ENCODE data around the gene GMFB.
A peak's percentile ranks its signal among the peaks of the same experiment; 100 is the strongest.
"Not testable (repeated sequence)": the region's sequence is repeated elsewhere in the genome, so short reads cannot be mapped to it uniquely, and the experiment has no call there.

GMFB gene

GRCh38 chr14:54457609-54457996 lies 31.2 kb downstream of the GMFB start:
- no peak for DNase-seq

GRCh38 chr14:54456820-54457608 lies 31.8 kb downstream of the GMFB start:
- DNase-seq = not testable (repeated sequence)

DNA sequence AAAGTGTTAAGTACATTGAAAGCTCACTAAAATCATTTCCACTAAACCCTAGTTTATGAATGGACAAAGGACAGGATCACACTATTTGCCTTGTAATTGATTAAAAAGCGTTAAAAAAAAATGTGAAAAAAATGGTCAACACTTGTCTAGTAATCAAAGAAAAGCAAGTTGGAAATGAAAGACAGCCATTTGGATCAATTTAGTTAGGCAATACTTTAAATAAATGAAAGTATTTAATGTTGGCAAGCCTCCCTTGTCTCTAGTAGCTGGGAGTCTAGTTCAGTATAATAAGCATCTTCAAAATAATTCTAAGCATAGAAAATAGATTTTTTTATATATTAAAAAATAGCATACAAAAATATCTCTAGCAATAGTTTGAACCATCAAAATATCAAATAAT lies 33.4 kb downstream of the GMFB start:
- DNase-seq = no peak

GRCh38 chr14:54453990-54454389 lies 34.8 kb downstream of the GMFB start:
- DNase-seq = not testable (repeated sequence)

DNA sequence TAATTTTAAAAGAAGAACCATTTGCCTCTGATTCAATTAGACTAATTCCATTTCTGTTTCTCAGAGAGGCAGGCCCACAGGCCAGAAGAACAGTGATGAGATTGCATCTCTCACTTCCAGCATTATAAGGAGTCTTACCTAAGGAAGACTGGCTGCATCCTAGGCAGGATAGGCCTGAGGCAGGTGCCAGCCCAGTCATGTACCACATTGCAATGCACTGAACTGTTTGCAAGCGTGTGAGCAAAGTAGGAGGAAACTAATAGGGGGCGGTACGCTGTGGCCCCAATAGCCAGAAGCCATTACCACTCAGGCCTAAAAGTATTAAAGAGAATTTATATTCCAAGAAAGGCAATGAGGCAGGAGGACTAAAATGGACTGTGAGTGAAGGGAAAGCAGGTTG lies 35.5 kb downstream of the GMFB start:
- no peak for DNase-seq

DNA sequence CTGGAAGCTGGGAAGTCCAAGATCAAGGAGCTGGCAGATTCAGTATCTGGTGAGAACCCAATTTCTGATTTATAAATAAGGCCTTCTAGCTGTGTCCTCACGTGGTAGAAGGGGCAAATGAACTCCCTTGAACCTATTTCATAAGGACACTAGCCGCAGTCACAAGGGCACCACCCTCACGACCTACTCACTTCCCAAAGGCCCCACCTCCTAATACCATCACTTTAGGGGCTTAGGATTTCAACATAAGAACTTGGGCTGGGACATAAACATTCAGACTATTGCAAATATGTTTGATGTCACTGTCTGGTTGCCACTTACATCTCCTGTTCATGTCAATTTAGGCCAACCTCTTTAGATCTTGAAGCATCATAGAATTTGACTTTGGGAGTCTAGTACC lies 36.8 kb downstream of the GMFB start:
- no peak for DNase-seq

DNA sequence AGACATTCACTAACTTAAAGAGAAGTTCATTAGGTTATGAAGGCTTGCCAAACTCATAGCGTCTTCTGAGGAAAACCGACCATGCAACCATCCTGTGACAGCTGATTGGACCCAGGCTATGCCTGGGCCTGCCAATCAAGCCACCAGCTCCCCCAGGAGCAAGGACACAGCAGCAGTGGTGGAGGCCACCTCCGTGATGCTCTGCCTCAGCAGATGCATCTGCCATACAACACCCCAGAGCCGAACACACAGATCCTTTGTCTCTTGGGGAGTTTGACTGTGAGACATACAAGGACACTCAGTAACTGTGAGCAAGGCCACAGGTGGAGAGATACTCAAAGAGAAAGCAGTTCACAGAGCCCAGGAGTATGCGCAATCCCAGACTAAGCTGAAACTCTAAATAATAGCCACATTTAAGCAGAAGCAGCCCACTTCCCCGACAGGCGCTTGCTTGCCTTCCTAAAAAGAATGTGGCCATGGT lies 37.6 kb downstream of the GMFB start:
- no peak for DNase-seq

DNA sequence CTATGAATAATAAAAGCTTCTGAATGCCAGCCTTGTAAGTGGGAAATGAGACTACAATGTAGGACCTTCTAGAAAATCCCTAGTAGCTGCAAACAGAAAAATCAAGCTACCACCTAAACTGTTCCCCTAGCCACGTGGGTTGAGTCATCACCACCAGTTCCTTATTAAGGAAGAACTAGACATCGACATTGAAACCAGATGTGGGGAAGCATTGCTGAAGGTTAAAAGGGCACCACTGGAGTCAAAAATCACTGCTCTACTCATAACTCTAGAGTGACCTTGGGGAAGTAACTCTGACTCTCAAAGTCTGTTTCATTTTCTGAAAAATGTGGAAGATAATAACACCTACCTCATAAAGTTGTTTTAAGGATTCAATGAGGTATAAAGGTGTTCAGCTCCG lies 38.2 kb downstream of the GMFB start:
- no peak for DNase-seq

DNA sequence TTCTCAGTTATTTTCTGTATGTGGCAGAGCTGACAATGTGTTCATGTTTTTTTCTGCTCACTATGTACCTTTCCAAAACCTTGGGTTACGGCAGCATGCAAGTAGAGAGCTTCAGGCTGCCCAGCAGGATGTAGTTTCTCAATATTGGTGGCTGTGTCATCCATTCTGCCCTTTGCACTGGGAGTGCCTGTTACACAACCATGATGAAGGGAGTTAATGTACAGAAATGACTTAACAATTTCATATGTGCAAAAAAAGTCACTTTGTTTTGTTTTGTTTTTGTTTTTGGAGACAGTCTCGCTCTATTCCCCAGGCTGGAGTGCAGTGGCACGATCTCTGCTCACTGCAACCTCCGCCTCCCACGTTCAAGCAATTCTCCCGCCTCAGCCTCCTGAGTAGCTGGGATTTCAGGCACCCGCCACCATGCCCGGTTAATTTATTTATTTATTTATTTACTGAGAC lies 41.5 kb downstream of the GMFB start:
- DNase-seq = peak; percentile 24

DNA sequence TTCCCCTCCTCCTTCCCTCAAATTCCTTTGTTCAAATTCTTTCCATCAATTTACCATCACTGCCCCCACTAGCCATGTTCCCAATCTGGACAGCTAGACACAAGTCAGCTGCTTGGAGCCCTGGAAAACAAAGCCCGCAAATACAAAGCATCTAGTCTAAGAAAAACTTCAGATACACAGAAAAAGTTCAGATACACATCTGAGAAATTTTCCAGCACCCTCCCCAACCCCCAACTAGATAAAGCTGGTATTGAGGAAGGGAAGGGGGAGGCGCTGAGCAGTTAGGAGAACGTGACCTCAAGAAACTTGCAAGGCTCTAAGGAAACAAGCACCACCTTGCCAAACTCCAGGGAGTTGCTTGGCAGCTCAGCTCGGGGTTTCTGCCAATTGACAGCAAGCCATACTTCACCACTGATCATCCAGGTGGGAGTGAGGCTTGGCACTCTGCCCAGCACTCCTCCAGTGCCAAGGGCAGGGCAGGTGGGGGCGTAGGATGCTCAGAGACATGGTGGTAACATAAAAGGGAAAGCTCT lies 42.6 kb downstream of the GMFB start:
- no peak for DNase-seq

DNA sequence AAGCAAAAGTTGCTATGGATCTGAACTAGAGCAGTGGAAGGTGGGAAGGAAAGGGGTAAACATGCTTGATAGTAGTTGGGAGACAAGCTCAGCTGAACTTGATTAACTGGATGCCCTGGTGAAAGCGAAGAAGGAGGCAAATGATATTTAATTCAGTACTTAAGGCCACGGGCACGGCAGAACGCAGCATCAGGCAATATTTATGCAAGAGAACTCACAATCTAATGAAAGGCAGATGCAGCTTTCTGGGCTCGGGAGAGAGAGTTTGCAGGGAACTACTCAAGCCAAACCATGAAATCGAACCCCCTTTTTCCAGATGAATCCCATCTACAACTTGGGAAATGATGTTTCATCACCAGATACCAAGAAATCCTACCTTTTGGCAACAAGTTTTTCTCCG lies 44.1 kb downstream of the GMFB start:
- DNase-seq = no peak

GRCh38 chr14:54443981-54444380 lies 44.8 kb downstream of the GMFB start:
- no peak for DNase-seq

- not testable (repeated sequence) for DNase-seq
Observed at GRCh38 chr14:54442961-54443360, 45.8 kb downstream of the GMFB start.

- peak; percentile 66 for DNase-seq
Observed at GRCh38 chr14:54440873-54441868, 47.6 kb downstream of the GMFB start, which contains the start of gene CNIH1. TSS of gene CNIH1 (minus strand) at chr14:54441374. CDS start at chr14:54441327, 47 bp downstream.

DNA sequence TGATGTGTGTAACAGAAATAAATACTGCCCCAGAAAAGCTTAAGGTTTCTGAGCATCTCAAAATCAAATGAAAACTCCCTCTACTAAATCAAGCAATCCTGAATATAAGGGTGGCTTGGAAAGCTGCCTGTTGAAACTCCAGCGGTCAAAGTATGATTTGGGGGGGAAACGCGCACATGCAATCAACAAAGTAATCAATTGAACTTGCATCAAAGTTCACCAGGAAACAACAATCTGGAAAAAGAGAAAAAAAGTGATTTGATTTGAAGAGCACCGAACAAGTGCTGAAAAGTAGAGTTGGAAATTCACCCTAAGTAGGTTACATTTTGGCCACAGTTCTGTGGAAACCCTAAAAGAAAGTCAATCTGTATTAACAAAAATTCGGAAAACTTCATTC lies 48.3 kb downstream of the GMFB start:
- DNase-seq = peak; percentile 27

DNA sequence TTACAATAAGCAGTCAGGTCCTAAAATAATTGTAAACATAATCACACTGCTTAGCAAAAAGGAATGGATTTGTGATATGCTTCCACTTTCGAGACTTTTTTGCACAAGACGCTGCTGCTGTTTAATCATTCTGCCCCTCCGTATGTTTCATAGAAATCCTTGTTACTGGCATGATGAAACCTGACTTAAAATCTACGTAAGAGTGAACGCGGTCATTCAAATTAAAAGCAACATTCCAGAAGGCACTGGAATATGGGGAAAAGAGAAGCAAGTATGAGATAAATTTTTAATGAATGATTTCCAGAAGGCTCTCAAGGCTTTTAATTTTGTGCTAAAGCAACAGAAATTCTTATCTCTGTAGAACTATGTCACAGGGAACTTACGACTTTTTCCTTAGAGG lies 48.7 kb downstream of the GMFB start:
- no peak for DNase-seq

GRCh38 chr14:54438703-54439102 lies 50.1 kb downstream of the GMFB start:
- no peak for DNase-seq

GRCh38 chr14:54437954-54438353 lies 50.8 kb downstream of the GMFB start:
- DNase-seq = not testable (repeated sequence)

DNA sequence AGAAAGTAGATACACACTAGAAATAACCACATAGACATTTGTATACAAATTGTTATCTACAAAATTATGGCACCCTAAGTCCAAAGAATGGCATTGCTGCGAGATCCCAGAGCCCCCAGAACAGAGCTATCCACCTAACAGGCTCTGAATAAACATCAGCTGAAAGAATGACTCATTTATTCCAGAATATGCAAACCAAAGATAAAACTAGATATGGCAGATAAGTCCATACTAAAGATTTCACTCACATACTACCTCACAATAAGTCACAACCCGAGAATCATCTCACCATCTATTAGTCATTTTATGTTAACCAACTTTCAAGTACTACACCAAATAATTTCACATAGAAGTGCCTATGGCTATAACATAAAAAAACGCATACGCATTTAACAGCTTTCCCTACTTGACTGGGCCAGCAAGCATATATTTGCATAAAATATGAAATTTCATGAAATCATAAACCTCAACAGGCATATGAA lies 53.2 kb downstream of the GMFB start:
- no peak for DNase-seq

- DNase-seq = no peak
Observed at GRCh38 chr14:54428527-54428926, 60.3 kb downstream of the GMFB start.

DNA sequence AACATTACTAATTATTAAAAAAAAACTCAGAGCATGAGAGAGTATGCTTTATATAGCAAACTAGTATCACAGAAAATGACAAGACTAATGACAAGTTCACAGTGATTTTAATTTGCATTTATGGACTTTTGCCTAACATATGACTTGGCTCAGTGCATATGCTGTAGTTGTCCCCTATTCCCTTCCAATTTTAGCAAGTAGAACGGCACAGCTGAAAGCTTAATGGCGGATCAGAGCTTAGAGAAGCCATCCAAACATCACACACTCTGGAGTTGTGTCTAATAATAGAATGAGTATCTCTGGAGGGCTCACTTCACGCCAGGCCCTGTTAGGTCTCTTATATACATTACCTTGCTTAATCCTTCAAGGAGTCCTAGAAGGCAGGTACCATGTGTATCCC lies 60.9 kb downstream of the GMFB start:
- no peak for DNase-seq

DNA sequence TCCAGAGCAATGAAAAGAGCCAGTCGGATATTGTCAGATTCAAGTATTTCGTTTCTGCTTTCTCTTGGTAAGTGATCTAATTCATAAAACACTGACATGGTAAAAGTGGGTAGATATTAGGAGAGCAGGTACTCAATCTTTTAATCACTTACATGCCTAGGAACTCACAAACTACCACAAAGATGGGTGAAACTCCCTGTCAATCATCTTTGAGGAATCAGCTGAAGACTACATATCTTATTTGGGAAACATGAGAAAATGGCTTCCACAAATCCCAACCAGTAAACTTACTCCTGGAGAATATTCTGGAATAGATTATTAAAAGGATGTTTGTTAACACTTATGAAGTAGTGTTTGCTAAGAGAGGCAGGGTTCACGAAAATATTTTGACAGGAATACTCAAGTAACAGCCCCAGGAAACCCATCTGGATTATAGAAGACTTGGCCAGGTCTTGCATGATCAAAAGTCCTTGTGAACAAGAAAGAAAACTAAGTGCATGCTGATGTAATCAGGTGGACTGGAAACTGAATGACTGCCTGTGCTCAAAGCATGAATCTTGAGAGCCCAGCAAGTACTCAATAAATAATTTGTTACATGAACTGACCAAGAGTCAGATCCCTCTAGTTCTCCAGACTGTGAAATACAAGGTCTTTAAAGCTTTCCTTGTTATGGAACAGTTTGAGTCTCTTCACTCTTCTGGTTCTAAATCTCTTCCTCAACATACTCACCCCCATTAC lies 63.1 kb downstream of the GMFB start:
- no peak for DNase-seq

All from KG1 (cell line).